Measurements from ENCODE around the gene LDB2.

The LDB2 gene

GRCh38 chr4:16827794-16828724, 70.4 kb downstream of the LDB2 start:
- TF ChIP-seq CTCF (IDR thresholded peaks at IDR 0.05; ENCODE audit: extremely low read depth, missing control alignments) = no peak
- no peak for DNase-seq (ENCODE audit: low spot score)

- TF ChIP-seq CTCF (IDR thresholded peaks at IDR 0.05; ENCODE audit: extremely low read depth, missing control alignments) = no peak
- DNase-seq (ENCODE audit: low spot score) = no peak
These were observed 71.4 kb downstream of the LDB2 start for GRCh38 chr4:16827045-16827444.

- TF ChIP-seq CTCF (IDR thresholded peaks at IDR 0.05; ENCODE audit: extremely low read depth, missing control alignments) = no peak
- no peak for DNase-seq (ENCODE audit: low spot score)
These were observed 72.0 kb downstream of the LDB2 start for GRCh38 chr4:16826406-16826910.

GRCh38 chr4:16824278-16824806, 74.1 kb downstream of the LDB2 start:
- no peak for TF ChIP-seq CTCF (IDR thresholded peaks at IDR 0.05; ENCODE audit: extremely low read depth, missing control alignments)

GRCh38 chr4:16820329-16820728, 78.1 kb downstream of the LDB2 start:
- no peak for DNase-seq (ENCODE audit: low spot score)
- no peak for TF ChIP-seq CTCF (IDR thresholded peaks at IDR 0.05; ENCODE audit: extremely low read depth, missing control alignments)

More at GRCh38 chr4:16824278-16824806, 74.1 kb downstream of the LDB2 start:
- no peak for DNase-seq (ENCODE audit: low spot score)

- no peak for DNase-seq (ENCODE audit: low spot score)
These were observed 78.8 kb downstream of the LDB2 start for GRCh38 chr4:16819652-16820051.

More at GRCh38 chr4:16819652-16820051, 78.8 kb downstream of the LDB2 start:
- TF ChIP-seq CTCF (IDR thresholded peaks at IDR 0.05; ENCODE audit: extremely low read depth, missing control alignments) = no peak

All from GM20000 (cell line).